HepG2 (cell line): Measurements from ENCODE around the gene SLC22A9.

ENCODE experiments used
- IRF2 ChIP-seq: IDR thresholded peaks from 2 replicates; pipeline ENCODE4 v1.6.1; 2018; ENCODE audit warnings: missing genetic modification reagents, missing compliant biosample characterization
- RBFOX2 ChIP-seq: fragments of 200-400 bp; formaldehyde crosslinking; IDR thresholded peaks from 2 replicates; pipeline ENCODE4 v1.6.1; 2017; ENCODE audit warnings: low read depth, mild to moderate bottlenecking, low read length
- SP1 ChIP-seq, 2 experiments: fragments of 450-650 bp in 1 of 2; sonication (generic) in 1 of 2; formaldehyde crosslinking in 1 of 2; IDR thresholded peaks; 2 replicates each; pipeline versions ENCODE4 v1.4.0 to v1.6.1; 2016 to 2020; ENCODE audit warnings: missing genetic modification reagents in 1 of 2
- ZNF713 ChIP-seq: sonication (generic); formaldehyde crosslinking; IDR thresholded peaks from 2 replicates; pipeline ENCODE4 v1.4.0; 2020; ENCODE audit warnings: mild to moderate bottlenecking, missing genetic modification reagents
- TF ChIP-seq, protein P1 (sequence below): sonication (generic); formaldehyde crosslinking; IDR thresholded peaks from 2 replicates; pipeline ENCODE4 v1.8.1; 2023; ENCODE audit warnings: missing genetic modification reagents, inconsistent platforms, borderline replicate concordance

GRCh38 chr11:63375434-63375833 is 5.8 kb downstream of the SLC22A9 start:
- TF ChIP-seq IRF2, result no peak
- TF ChIP-seq SP1 (IDR thresholded peaks at IDR 0.05), result no peak
- no peak for TF ChIP-seq SP1 (CRISPR knock-in tag; IDR thresholded peaks at IDR 0.05)
- TF ChIP-seq, protein P1, sequence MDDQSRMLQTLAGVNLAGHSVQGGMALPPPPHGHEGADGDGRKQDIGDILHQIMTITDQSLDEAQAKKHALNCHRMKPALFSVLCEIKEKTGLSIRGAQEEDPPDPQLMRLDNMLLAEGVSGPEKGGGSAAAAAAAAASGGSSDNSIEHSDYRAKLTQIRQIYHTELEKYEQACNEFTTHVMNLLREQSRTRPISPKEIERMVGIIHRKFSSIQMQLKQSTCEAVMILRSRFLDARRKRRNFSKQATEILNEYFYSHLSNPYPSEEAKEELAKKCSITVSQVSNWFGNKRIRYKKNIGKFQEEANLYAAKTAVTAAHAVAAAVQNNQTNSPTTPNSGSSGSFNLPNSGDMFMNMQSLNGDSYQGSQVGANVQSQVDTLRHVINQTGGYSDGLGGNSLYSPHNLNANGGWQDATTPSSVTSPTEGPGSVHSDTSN (CRISPR knock-in tag), result no peak
- no peak for TF ChIP-seq RBFOX2
- no peak for TF ChIP-seq ZNF713 (CRISPR knock-in tag)
